GM18520 (cell line): ENCODE measurements around the gene TRUB1.
A peak's percentile ranks its signal among the peaks of the same experiment; 100 is the strongest.
"Not testable (repeated sequence)": the region's sequence is repeated elsewhere in the genome, so short reads cannot be mapped to it uniquely, and the experiment has no call there.

Experiments
- ATAC-seq: cut with Tn5 transposase; IDR thresholded peaks from one replicate; pipeline ENCODE4 v1.9.1; 2021; ENCODE audit not compliant: unreplicated experiment

TRUB1 gene

DNA sequence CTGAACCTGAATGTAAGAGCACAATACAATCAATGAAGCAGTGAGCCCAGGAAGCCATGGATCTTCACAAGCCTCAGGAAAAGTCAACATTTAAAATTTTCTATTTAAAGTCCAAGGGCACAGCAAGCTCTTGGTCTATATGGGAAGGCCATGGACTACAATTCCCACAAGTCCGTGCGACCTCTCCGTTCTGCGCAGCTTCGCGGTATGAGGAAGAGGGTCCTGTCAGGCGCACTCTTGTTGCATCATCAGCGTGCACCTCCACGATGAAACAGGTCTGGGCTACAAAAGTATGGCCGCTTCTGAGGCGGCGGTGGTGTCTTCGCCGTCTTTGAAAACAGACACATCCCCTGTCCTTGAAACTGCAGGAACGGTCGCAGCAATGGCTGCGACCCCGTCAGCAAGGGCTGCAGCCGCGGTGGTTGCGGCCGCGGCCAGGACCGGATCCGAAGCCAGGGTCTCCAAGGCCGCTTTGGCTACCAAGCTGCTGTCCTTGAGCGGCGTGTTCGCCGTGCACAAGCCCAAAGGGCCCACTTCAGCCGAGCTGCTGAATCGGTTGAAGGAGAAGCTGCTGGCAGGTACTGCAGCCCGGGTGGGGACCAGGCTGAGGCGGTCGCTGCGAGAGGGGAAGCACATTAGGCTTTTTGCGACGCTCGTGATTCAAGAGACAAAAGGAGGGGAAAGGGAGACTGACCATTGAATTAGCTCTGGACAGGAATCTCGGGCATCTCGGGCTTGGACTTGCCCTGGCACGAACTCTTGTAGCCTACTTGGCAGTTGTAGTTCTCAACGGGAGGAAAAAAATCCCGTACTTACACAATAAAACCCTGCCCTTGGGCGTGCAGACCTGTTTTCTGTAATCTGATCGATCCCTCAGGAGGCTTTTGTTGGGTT, at the start of gene TRUB1:
Gene TRUB1 (plus strand): TSS at position 234 of the 894 bp plus-strand sequence. CDS start 59 bp downstream, at position 293.
- ATAC-seq = peak; percentile 99

- ATAC-seq = no peak
Observed at GRCh38 chr10:114893251-114893650, 44.7 kb upstream of the TRUB1 start.

- ATAC-seq = no peak
Observed at GRCh38 chr10:114894911-114895310, 43.1 kb upstream of the TRUB1 start.

DNA sequence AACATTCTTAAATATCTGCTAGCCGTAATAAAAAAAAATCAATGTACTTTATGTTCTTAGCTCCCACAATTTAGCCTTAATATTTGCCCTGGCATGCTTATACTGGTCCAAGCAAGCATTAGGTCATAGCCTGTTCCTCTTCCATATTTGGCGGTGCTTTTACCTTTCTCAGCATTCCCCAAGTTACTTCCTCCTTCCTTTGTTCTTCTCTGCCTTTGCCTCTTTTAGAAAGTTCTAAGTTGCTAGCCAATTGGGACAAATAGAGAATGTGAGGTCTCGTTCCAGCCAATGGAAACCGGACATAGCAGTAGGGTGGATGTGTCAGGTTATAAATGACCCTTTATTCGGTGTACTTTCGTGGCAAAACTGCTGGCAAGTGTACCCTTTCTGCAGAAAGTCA, 41.0 kb upstream of the TRUB1 start:
- ATAC-seq = not testable (repeated sequence)

- no peak for ATAC-seq
Observed at GRCh38 chr10:114897593-114897992, 40.4 kb upstream of the TRUB1 start.

DNA sequence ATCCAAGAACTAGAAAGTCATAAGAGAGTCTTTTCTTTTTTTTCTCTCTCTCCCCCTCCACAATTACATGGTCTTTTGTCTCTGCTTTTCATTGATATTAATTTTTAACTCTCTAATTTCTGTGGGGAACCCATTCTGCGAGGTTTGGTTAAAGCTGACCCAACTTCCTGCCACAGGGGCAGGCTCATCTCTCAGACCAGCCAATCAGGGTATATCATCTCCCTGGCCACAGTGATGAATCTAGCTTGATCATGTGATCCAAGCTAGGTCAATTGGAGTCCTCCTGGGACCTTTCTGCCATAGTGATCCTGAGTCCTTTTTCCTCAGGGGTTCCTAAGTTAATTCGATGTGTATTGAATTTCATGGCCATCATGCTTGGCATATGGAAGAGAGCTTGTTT, 38.0 kb upstream of the TRUB1 start:
- no peak for ATAC-seq

DNA sequence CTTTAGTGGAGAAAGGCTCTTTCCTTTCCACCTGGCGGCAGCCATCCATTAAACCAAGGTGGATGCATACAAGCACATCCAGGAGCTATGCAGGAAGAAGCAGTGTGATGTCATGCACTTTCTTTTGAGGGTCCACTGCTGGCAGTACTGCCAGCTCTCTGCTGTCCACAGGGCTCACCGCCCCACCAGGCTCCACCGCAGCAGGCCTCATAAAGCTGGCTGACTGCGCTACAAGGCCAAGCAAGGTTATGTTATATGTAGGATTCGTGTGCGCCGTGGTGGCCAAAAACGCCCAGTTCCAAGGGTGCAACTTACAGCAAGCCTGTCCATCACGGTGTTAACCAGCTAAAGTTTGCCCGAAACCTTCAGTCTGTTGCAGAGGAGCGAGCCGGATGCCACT, 37.3 kb upstream of the TRUB1 start:
- no peak for ATAC-seq

DNA sequence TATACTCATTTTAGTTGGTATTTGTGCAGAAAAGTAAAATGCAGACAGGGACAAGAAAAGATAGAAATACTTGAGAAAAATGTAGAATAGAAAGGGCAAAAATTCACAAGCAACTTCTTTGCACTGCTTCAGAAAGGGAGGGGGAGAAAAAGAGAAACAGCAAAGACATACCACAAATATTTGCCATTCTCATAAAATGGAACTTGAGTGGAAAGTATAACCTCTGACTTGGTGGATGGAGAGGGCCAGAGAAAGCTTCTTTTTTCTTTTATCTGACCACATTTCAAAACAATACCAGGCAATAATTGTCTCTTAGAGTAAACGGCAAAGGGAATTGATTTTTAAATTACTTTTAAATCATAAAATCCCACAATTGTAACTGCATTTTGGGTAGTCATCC, 35.8 kb upstream of the TRUB1 start:
- no peak for ATAC-seq

- no peak for ATAC-seq
Observed at GRCh38 chr10:114905450-114905849, 32.5 kb upstream of the TRUB1 start.

- no peak for ATAC-seq
Observed at GRCh38 chr10:114906981-114907380, 31.0 kb upstream of the TRUB1 start.

DNA sequence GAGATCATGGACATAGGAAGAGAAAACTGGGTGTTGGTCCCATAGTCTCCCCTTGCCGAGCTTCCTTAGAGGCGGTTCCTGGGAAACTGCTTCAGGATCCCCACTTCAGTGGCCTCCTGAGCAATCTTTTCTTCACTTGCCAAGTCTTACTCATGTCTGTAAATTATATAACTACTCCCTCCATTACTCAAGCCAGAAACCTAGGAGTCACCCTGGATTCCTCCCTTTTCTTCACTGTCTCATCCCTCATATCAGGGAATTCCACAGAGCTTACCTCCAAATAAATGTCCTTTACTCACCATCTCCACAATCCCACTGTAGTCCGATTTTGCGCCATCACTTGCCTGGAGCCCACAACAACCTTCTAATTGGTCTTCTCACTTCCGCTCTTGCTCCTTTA, 29.1 kb upstream of the TRUB1 start:
- no peak for ATAC-seq

GRCh38 chr10:114911052-114911711, 26.8 kb upstream of the TRUB1 start:
- no peak for ATAC-seq

DNA sequence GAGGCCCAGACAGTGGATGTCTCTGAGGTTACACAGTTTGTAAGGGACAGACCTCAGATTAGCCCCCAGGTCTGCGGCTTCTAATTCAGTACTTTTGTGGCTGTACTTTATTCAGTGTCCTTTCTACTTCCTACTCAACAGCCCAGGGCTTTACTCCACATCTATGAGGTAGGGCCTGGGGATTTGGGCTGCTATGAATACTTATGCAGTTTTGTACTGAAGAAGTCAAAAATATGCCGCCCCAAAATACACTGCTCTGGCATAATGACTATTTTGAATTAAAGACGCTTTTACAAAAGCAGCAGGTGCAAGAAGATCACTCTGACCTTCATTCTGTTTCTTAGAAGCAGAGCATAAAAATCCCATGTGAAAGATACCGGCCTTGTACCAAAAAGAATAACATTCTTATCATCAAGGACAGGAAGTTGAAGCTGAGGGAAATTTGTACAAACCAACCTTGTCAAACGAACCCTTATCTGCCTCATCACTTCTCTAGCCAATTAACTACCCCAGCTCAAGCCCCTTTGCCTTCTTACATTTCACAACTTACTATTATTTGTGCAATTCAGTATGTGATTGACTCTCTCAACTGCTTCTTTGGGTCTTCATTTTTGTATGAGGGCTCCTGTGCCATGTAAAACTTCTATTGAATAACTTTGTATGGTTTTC, 26.1 kb upstream of the TRUB1 start:
- ATAC-seq = no peak

GRCh38 chr10:114912470-114912859, 25.5 kb upstream of the TRUB1 start:
- ATAC-seq = no peak

- no peak for ATAC-seq
Observed at GRCh38 chr10:114914560-114914959, 23.4 kb upstream of the TRUB1 start.

GRCh38 chr10:114915294-114915693, 22.7 kb upstream of the TRUB1 start:
- no peak for ATAC-seq

GRCh38 chr10:114916653-114917052, 21.3 kb upstream of the TRUB1 start:
- no peak for ATAC-seq

- ATAC-seq = no peak
Observed at GRCh38 chr10:114917459-114917858, 20.5 kb upstream of the TRUB1 start.

- no peak for ATAC-seq
Observed at GRCh38 chr10:114917927-114918672, 19.9 kb upstream of the TRUB1 start.

DNA sequence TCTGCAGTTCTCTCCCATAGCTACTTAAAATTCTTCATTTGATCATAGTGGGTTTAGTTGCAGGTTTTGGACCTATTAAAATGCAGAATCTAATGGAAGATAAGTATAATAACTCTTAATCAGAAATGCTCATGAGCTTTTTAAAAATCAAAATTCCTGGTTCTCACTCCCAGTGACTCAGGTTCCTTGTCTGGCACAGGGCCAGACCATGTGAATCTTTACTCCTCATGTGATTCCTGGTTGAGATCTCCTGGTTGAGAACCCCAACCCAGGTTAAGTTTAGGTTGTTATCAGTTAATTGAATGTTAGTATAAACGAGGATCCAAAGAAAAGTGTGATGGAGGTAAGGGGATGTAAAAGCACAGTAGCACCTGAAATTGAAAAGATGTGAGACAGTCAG, 17.5 kb upstream of the TRUB1 start:
- ATAC-seq = no peak

- ATAC-seq = no peak
Observed at GRCh38 chr10:114922003-114922402, 16.0 kb upstream of the TRUB1 start.
